H1 (cell line): ENCODE data around the gene AFF2. TPM values are rescaled to one million over a fixed set of nuclear protein-coding genes. Genes with fewer than 3 reads are reported as not detected.

Experiments
- CTCF ChIA-PET: fragments of 300-600 bp; sonication (Branson Sonifier 250); formaldehyde crosslinking; loops from one replicate; lab custom pipeline; 2021; ENCODE audit not compliant: partially characterized antibody; lab: Charles Lee
- POLR2A ChIA-PET: fragments of 300-600 bp; sonication (Branson Sonifier 250); formaldehyde crosslinking; loops from one replicate; lab custom pipeline; 2021; ENCODE audit warnings: inconsistent platforms; ENCODE audit not compliant: partially characterized antibody; lab: Charles Lee
- DNase-seq, 2 experiments: peaks; one replicate each; pipeline versions ENCODE4 v3.0.0 to v3.0.0-alpha.2; 2010 to 2022; ENCODE audit warnings: low spot score in 2 of 2, low read depth in 1 of 2, mixed read lengths in 1 of 2
- FAIRE-seq: peaks from 2 replicates; lab custom pipeline; 2011; peaks lifted over from hg19 to GRCh38; lab: Jason Lieb, UNC
- H2AFZ ChIP-seq: 2 replicates; pipeline ENCODE4 v1.8.1; 2012; ENCODE audit warnings: low read length, inconsistent platforms
- H2AK5ac ChIP-seq: 2 replicates; pipeline ENCODE4 v1.6.1; 2013; ENCODE audit warnings: low read depth, low read length
- H2BK120ac ChIP-seq: replicated peaks from 2 replicates; pipeline ENCODE3; 2013; ENCODE audit warnings: low read depth, low read length, inconsistent platforms
- H2BK12ac ChIP-seq: 2 replicates; pipeline ENCODE4 v1.6.1; 2013; ENCODE audit warnings: low read depth, low read length
- H2BK15ac ChIP-seq: 2 replicates; pipeline ENCODE4 v1.6.1; 2013; ENCODE audit warnings: low read length
- H2BK20ac ChIP-seq: 2 replicates; pipeline ENCODE4 v1.6.1; 2013; ENCODE audit warnings: low read length
- H2BK5ac ChIP-seq: 2 replicates; pipeline ENCODE4 v1.6.1; 2013; ENCODE audit warnings: low read depth, low read length
- H3K14ac ChIP-seq: 2 replicates; pipeline ENCODE4 v1.6.1; 2013; ENCODE audit warnings: inconsistent platforms; ENCODE audit not compliant: insufficient read length
- H3K18ac ChIP-seq: 2 replicates; pipeline ENCODE4 v1.6.1; 2013; ENCODE audit warnings: low read length; ENCODE audit errors: extremely low read depth
- H3K23ac ChIP-seq: 2 replicates; pipeline ENCODE4 v1.6.1; 2013; ENCODE audit warnings: inconsistent platforms; ENCODE audit not compliant: insufficient read length
- H3K23me2 ChIP-seq: 2 replicates; pipeline ENCODE4 v1.6.1; 2013; ENCODE audit warnings: low read depth, low read length
- H3K27ac ChIP-seq: 2 replicates; pipeline ENCODE4 v1.6.1; 2011; ENCODE audit warnings: low read depth, low read length, inconsistent platforms
- H3K27me3 ChIP-seq, 4 experiments: replicated peaks in 1 of 4; 1 replicate in 1 of 4; 2 replicates in 3 of 4; pipeline versions ENCODE4 v1.6.1 to v1.8.1; 2011 to 2013; ENCODE audit warnings: low read length in 3 of 4, mild to moderate bottlenecking in 3 of 4, inconsistent platforms in 2 of 4, mixed read lengths in 2 of 4, moderate library complexity in 1 of 4; ENCODE audit not compliant: control insufficient read depth in 3 of 4, insufficient read depth in 3 of 4; ENCODE audit errors: extremely low read depth in 1 of 4
- H3K36me3 ChIP-seq, 4 experiments: 2 replicates each; pipeline versions ENCODE4 v1.6.1 to v1.8.1; 2011 to 2013; ENCODE audit warnings: mild to moderate bottlenecking in 4 of 4, low read length in 3 of 4, moderate library complexity in 2 of 4, control low read depth in 1 of 4, inconsistent platforms in 1 of 4; ENCODE audit not compliant: insufficient read depth in 4 of 4, control insufficient read depth in 2 of 4
- H3K4ac ChIP-seq: replicated peaks from 2 replicates; pipeline ENCODE3; 2013; ENCODE audit warnings: low read length, low read depth, mixed read lengths, inconsistent platforms; ENCODE audit not compliant: insufficient read length
- H3K4me1 ChIP-seq, 4 experiments: replicated peaks in 1 of 4; 1 replicate in 1 of 4; 2 replicates in 3 of 4; pipeline versions ENCODE4 v1.6.1 to v1.8.1; 2011 to 2013; ENCODE audit warnings: low read length in 3 of 4, inconsistent platforms in 2 of 4, mixed read lengths in 1 of 4; ENCODE audit not compliant: insufficient read depth in 4 of 4, control insufficient read depth in 3 of 4
- H3K4me2 ChIP-seq, 2 experiments: 2 replicates each; pipeline versions ENCODE4 v1.6.1 to v1.8.1; 2011 to 2013; ENCODE audit warnings: low read depth in 2 of 2, low read length in 2 of 2, control low read depth in 1 of 2, inconsistent platforms in 1 of 2, mild to moderate bottlenecking in 1 of 2; ENCODE audit not compliant: insufficient read depth in 1 of 2
- H3K4me3 ChIP-seq, 4 experiments: fragments of 200-600, 300-600 bp in 1 of 4; sonication (generic), shearing (Covaris generic), sonication (Bioruptor Twin) in 1 of 4; 2 replicates each; pipeline versions ENCODE4 v1.5.1 to v1.8.1; 2011 to 2016; ENCODE audit warnings: low read length in 4 of 4, low read depth in 3 of 4, control low read depth in 2 of 4, inconsistent platforms in 2 of 4, mild to moderate bottlenecking in 2 of 4, mixed read lengths in 1 of 4, moderate library complexity in 1 of 4; ENCODE audit not compliant: insufficient read depth in 2 of 4; ENCODE audit errors: extremely low read depth in 1 of 4
- H3K56ac ChIP-seq: replicated peaks from 2 replicates; pipeline ENCODE3; 2013; ENCODE audit warnings: low read depth, mild to moderate bottlenecking, mixed read lengths, low read length, inconsistent platforms; ENCODE audit not compliant: insufficient read length
- H3K79me1 ChIP-seq: 2 replicates; pipeline ENCODE4 v1.6.1; 2013; ENCODE audit warnings: low read depth, low read length, control low read depth
- H3K79me2 ChIP-seq, 2 experiments: 2 replicates each; pipeline versions ENCODE4 v1.6.1 to v1.8.1; 2012 to 2013; ENCODE audit warnings: low read length in 2 of 2, mild to moderate bottlenecking in 2 of 2, inconsistent platforms in 1 of 2; ENCODE audit not compliant: insufficient read depth in 2 of 2, control insufficient read depth in 1 of 2
- H3K9ac ChIP-seq, 4 experiments: replicated peaks in 1 of 4; 1 replicate in 1 of 4; 2 replicates in 3 of 4; pipeline versions ENCODE4 v1.6.1 to v1.8.1; 2011 to 2013; ENCODE audit warnings: low read depth in 3 of 4, low read length in 3 of 4, control low read depth in 2 of 4, mild to moderate bottlenecking in 2 of 4, moderate library complexity in 2 of 4, inconsistent platforms in 1 of 4; ENCODE audit errors: extremely low read depth in 1 of 4
- H3K9me3 ChIP-seq, 2 experiments: 2 replicates each; pipeline versions ENCODE4 v1.6.1 to v1.8.1; 2012 to 2013; ENCODE audit warnings: mild to moderate bottlenecking in 2 of 2, moderate library complexity in 2 of 2, control low read depth in 1 of 2, inconsistent platforms in 1 of 2, low read depth in 1 of 2, low read length in 1 of 2, mixed read lengths in 1 of 2; ENCODE audit not compliant: insufficient read depth in 2 of 2
- H4K20me1 ChIP-seq, 2 experiments: replicated peaks in 1 of 2; 2 replicates each; pipeline versions ENCODE3 to v1.8.1; 2011 to 2013; ENCODE audit warnings: inconsistent platforms in 2 of 2, low read length in 2 of 2, mild to moderate bottlenecking in 1 of 2; ENCODE audit not compliant: insufficient read depth in 2 of 2, control insufficient read depth in 1 of 2
- H4K5ac ChIP-seq: 2 replicates; pipeline ENCODE4 v1.6.1; 2013; ENCODE audit warnings: low read length, low read depth, mixed read lengths, inconsistent platforms; ENCODE audit not compliant: insufficient read length
- H4K8ac ChIP-seq: 2 replicates; pipeline ENCODE4 v1.8.0; 2013; ENCODE audit warnings: mild to moderate bottlenecking, moderate library complexity, low read length, inconsistent platforms; ENCODE audit not compliant: insufficient read depth; ENCODE audit errors: extremely low read depth
- H4K91ac ChIP-seq: replicated peaks from 2 replicates; pipeline ENCODE3; 2013; ENCODE audit warnings: low read length, mixed read lengths, inconsistent platforms; ENCODE audit not compliant: insufficient read length
- CHD1 ChIP-seq: IDR thresholded peaks from 2 replicates; pipeline ENCODE4 v1.6.1; 2012; ENCODE audit warnings: low read depth, low read length, improper control_type of control experiment
- MAFK ChIP-seq: IDR thresholded peaks from 2 replicates; pipeline ENCODE4 v1.6.1; 2012; ENCODE audit warnings: low read depth, mild to moderate bottlenecking, improper control_type of control experiment, low read length
- POU5F1 ChIP-seq: IDR thresholded peaks from 2 replicates; pipeline ENCODE4 v1.6.1; 2011; ENCODE audit warnings: low read depth, mild to moderate bottlenecking, low read length, moderate library complexity
- RXRA ChIP-seq: IDR thresholded peaks from 2 replicates; pipeline ENCODE4 v1.6.1; 2011; ENCODE audit warnings: low read depth, mild to moderate bottlenecking, low read length, moderate library complexity; ENCODE audit not compliant: insufficient read depth
- WGBS, 2 experiments: shearing (Covaris generic) in 1 of 2; methylation state at CpG; one replicate each; pipeline versions ENCODE4 v1.1.6 to v1.1.7; 2013 to 2015; ENCODE audit warnings: low lambda C conversion rate in 2 of 2, mixed read lengths in 2 of 2, inconsistent platforms in 1 of 2, low coverage in 1 of 2, missing lambda C conversion rate in 1 of 2; ENCODE audit not compliant: insufficient replicate concordance in 2 of 2, insufficient coverage in 1 of 2, insufficient read length in 1 of 2; ENCODE audit errors: extremely low coverage in 1 of 2, missing lambda C conversion rate in 1 of 2; 5-methylcytosine and 5-hydroxymethylcytosine counted together
- polyA plus RNA-seq, 7 experiments: library from polyadenylated mRNA; depleted of rRNA in 3 of 7; stranded (reverse) in 5 of 7; unstranded in 2 of 7; fragments of >200 nt in 5 of 7; fragments of 200-250 nt in 2 of 7; gene quantifications; 1 replicate in 5 of 7; 2 replicates in 1 of 7; 4 replicates in 1 of 7; pipeline versions ENCODE4 v1.2.1 to v1.2.3, GENCODE V29; 2011 to 2013; ENCODE audit warnings: missing spikeins in 2 of 7, mixed read lengths in 2 of 7
- total RNA-seq: library from RNA; stranded (reverse); fragmentation: NEBNext Ultra II Directional; extraction: Animal tissue kit (Norgen Biotek cat#: 25700); gene quantifications from 2 replicates; pipeline ENCODE4 v1.2.1, GENCODE V29; 2021

The AFF2 gene
- total and polyA plus RNA-seq, 2 of the 8 experiments (the other 6 are each of a cell fraction or from before 2014, with no cell fraction given), result 2.0 to 7.3 TPM

- H2BK15ac ChIP-seq, result no peak overlapping the region
- no peak overlapping the region for H3K27ac ChIP-seq
- no peak overlapping the region for H3K4me3 ChIP-seq
- TF ChIP-seq MAFK, result peak; percentile 25; the same call in 1 of the 2 replicates
- TF ChIP-seq POU5F1, result no peak
- no peak for TF ChIP-seq RXRA
- TF ChIP-seq CHD1, result no peak
- no peak overlapping the region for H3K18ac ChIP-seq
- no peak overlapping the region for H3K4ac ChIP-seq
- H4K5ac ChIP-seq, result no peak overlapping the region
- no peaks in the 10 kb centered on the region for H3K36me3 ChIP-seq
- H3K79me2 ChIP-seq, result no peaks in the 10 kb centered on the region
- no peak overlapping the region for H2BK20ac ChIP-seq
- no peak overlapping the region for H3K23ac ChIP-seq
- no peaks in the 10 kb centered on the region for H3K79me1 ChIP-seq
- H4K91ac ChIP-seq, result no peak overlapping the region
- no peak overlapping the region for H4K8ac ChIP-seq
- H3K9ac ChIP-seq, result no peak overlapping the region
- H3K27me3 ChIP-seq, result peaks cover 0 to 7% (median 0%) of the 10 kb centered on the region in 4 experiments; a peak in 2 of 7 replicates
- no peaks in the 10 kb centered on the region for H3K9me3 ChIP-seq
- no peak overlapping the region for H3K56ac ChIP-seq
- no peak overlapping the region for H2AFZ ChIP-seq
- DNase-seq (no peak), FAIRE-seq (no peak)
- H3K23me2 ChIP-seq, result no peaks in the 10 kb centered on the region
- H2BK5ac ChIP-seq, result no peak overlapping the region
- H2AK5ac ChIP-seq, result no peak overlapping the region
- no peak overlapping the region for H3K14ac ChIP-seq
- POLR2A ChIA-PET, result no interaction called here
- H3K4me2 ChIP-seq, result no peak overlapping the region
- H2BK120ac ChIP-seq, result no peak overlapping the region
- 0 out of 7 replicates have a peak, but pooled peaks cover 0 to 2% (median 0%) of the 10 kb centered on the region in 4 experiments for H3K4me1 ChIP-seq
- no peak overlapping the region for H2BK12ac ChIP-seq
- no peaks in the 10 kb centered on the region for H4K20me1 ChIP-seq
- WGBS, 2 experiments, result 60% methylated on average over 1 of the region's 1 CpG; no CpG with 5 or more reads in 1 of the 2 experiments
- CTCF ChIA-PET, result interaction anchor here (1.1 kb wide), 1 partner anchor 427 kb away, joined by 3 read pairs; no protein-coding TSS in a partner anchor
Observed at GRCh38 chrX:148856505-148856904, 356.1 kb downstream of the AFF2 start.
